IPS-18a (cell line): ENCODE results near the gene MAF.

ENCODE experiments used
- H3K27ac ChIP-seq: one replicate; pipeline ENCODE4 v1.5.1; 2013; ENCODE audit warnings: low read length
- H3K27me3 ChIP-seq: one replicate; pipeline ENCODE4 v1.6.1; 2013; ENCODE audit warnings: mild to moderate bottlenecking, low read length; ENCODE audit not compliant: control insufficient read depth, insufficient read depth
- H3K36me3 ChIP-seq: one replicate; pipeline ENCODE4 v1.6.1; 2013; ENCODE audit warnings: low read depth, low read length; ENCODE audit not compliant: control insufficient read depth
- H3K4me1 ChIP-seq: one replicate; pipeline ENCODE4 v1.6.1; 2013; ENCODE audit warnings: low read depth, low read length; ENCODE audit not compliant: control insufficient read depth
- H3K4me3 ChIP-seq: one replicate; pipeline ENCODE4 v1.5.1; 2013; ENCODE audit warnings: low read length
- H3K9ac ChIP-seq: one replicate; pipeline ENCODE4 v1.6.1; 2013; ENCODE audit warnings: mild to moderate bottlenecking, low read length, moderate library complexity
- H3K9me3 ChIP-seq: one replicate; pipeline ENCODE4 v1.6.1; 2013; ENCODE audit warnings: low read depth, low read length; ENCODE audit not compliant: control insufficient read depth

The MAF gene

DNA sequence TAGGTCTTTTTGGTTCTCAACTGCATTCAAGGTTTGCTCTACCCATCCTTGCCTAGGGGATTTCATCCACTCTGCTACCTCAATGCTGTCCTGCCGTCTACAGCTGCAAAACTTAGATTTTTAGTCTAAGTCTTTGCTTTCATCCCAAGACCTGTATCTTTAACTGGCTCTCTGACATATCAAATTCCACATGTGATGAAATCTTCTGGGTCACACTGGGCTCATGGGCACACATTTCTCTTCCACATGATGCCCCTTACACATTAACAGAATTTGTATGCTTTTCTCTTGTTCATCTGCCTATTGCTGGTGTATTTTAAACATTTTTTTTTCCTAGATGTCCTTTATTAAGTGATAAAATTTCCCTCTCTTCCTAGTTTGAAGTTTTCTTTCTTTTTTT lies 39.6 kb downstream of the MAF start:
- Histone ChIP-seq H3K36me3 (no peaks in the 10 kb centered on the region), H3K9me3 (no peaks in the 10 kb centered on the region), H3K9ac (no peak overlapping the region), H3K27me3 (no peaks in the 10 kb centered on the region), H3K27ac (no peak overlapping the region), H3K4me3 (no peak overlapping the region), H3K4me1 (peaks cover 12% of the 10 kb centered on the region)

- no peaks in the 10 kb centered on the region for H3K9me3 ChIP-seq
- no peak overlapping the region for H3K27ac ChIP-seq
- peaks cover 12% of the 10 kb centered on the region for H3K4me1 ChIP-seq
- no peaks in the 10 kb centered on the region for H3K36me3 ChIP-seq
- H3K27me3 ChIP-seq, result no peaks in the 10 kb centered on the region
- no peak overlapping the region for H3K4me3 ChIP-seq
- no peak overlapping the region for H3K9ac ChIP-seq
These were observed 40.2 kb downstream of the MAF start for GRCh38 chr16:79560318-79560717.

DNA sequence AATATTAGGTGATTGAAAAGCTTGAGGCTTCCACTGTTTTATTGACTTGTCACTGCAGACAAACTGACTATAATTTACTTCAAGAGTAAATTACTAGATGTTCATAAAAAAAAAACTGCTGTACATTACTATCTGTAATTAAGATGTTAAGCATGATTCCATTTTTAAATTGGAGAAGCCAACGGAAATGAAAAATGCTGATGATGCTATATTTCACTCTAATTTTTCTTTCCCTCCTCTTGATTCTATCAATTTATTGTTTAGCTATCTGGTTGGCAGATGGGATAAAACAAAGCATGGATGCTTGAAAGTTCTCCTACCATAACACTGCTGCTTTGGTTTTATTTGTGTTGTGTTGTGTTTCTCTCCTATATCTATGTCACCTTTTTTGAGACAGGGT lies 41.0 kb downstream of the MAF start:
- Histone ChIP-seq H3K9ac (no peak overlapping the region), H3K27me3 (no peaks in the 10 kb centered on the region), H3K4me1 (peaks cover 11% of the 10 kb centered on the region), H3K36me3 (no peaks in the 10 kb centered on the region), H3K9me3 (no peaks in the 10 kb centered on the region), H3K4me3 (no peak overlapping the region), H3K27ac (no peak overlapping the region)

DNA sequence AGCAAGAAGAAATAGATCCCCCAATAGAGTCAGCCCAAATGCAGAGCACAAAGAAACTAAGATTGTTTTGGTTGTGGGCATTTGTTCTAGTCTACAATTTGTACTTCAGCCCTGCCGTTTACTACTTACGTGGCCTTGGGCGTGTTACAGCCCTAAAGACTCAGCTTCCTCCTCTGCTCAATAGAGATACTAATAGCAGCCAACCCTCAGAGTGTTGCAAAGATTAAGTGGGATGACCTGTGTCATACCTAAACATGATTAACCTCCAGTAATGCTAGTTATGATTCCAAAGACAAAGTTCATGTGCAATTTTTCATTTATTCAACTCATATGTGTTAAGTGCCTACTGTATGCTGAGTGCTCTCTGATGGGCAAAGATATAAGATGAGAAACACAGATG lies 43.1 kb downstream of the MAF start:
- no peaks in the 10 kb centered on the region for H3K27me3 ChIP-seq
- H3K4me3 ChIP-seq, result no peak overlapping the region
- H3K36me3 ChIP-seq, result no peaks in the 10 kb centered on the region
- no peak overlapping the region for H3K9ac ChIP-seq
- no peaks in the 10 kb centered on the region for H3K9me3 ChIP-seq
- no peaks in the 10 kb centered on the region for H3K4me1 ChIP-seq
- H3K27ac ChIP-seq, result no peak overlapping the region

DNA sequence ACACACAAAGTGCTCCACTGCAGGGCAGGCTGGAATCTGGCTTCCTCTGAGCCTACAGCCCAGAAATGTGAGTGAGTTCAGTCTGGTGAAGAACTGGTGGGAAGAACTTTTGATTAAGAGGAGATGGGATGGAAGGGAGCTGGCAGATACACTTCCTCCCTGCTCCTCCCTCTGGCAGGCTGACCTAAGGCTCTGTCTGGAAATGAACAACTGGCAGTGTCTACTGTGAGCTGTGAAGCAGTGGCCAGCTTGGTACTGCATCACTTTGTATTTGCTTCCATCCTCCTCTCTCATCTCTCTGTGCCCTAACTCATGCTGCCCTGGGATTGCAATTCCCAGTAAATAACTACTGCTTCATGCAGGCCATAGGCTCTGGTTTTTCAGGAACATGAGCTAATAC lies 45.6 kb downstream of the MAF start:
- H3K4me3 ChIP-seq, result no peak overlapping the region
- H3K27me3 ChIP-seq, result no peaks in the 10 kb centered on the region
- H3K9ac ChIP-seq, result no peak overlapping the region
- peaks cover 6% of the 10 kb centered on the region for H3K4me1 ChIP-seq
- H3K36me3 ChIP-seq, result no peaks in the 10 kb centered on the region
- no peaks in the 10 kb centered on the region for H3K9me3 ChIP-seq
- no peak overlapping the region for H3K27ac ChIP-seq

- Histone ChIP-seq H3K27ac (no peak overlapping the region), H3K27me3 (no peaks in the 10 kb centered on the region), H3K9ac (no peak overlapping the region), H3K36me3 (no peaks in the 10 kb centered on the region), H3K4me3 (no peak overlapping the region), H3K9me3 (no peaks in the 10 kb centered on the region), H3K4me1 (peaks cover 6% of the 10 kb centered on the region)
These were observed 50.2 kb downstream of the MAF start for GRCh38 chr16:79550373-79550772.

DNA sequence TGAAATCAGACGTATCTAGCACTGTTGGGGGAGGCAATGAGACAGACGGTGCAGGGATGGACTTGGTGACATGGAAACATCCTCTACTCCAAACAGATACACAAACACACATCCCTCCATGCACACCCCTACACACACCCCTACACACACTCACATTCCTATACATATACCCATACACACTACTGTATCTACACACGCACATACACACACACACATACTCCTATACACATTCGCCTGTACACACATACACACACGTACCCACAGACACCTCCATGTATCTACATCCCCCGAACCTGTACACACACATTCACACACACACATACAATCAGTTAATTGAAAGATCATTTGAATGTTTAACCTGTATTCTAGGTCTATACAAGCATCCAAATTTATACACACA lies 53.5 kb downstream of the MAF start:
- H3K36me3 ChIP-seq, result no peaks in the 10 kb centered on the region
- no peaks in the 10 kb centered on the region for H3K9me3 ChIP-seq
- H3K27me3 ChIP-seq, result no peaks in the 10 kb centered on the region
- H3K4me3 ChIP-seq, result no peak overlapping the region
- H3K27ac ChIP-seq, result no peak overlapping the region
- H3K9ac ChIP-seq, result no peak overlapping the region
- H3K4me1 ChIP-seq, result peaks cover 6% of the 10 kb centered on the region
